ENCODE data around the gene BTG1. TPM values are rescaled to one million over a fixed set of nuclear protein-coding genes. Genes with fewer than 3 reads are reported as not detected.
A peak's percentile ranks its signal among the peaks of the same experiment; 100 is the strongest.
"Not testable (repeated sequence)": the region's sequence is repeated elsewhere in the genome, so short reads cannot be mapped to it uniquely, and the experiment has no call there.

BTG1 gene
- total RNA-seq, 4 donors from 2014 or later, result 18.3 to 42.7 (median 35.3) TPM

- intact Hi-C loops (cut with DNase I), result no loop called here
- peak overlapping the region in 3 of 4 donors; percentile 41 to 99 (median 49) for H3K27ac ChIP-seq
- H3K4me3 ChIP-seq, result peak overlapping the region in 2 of 4 donors; percentile 90 to 98
- H3K4me1 ChIP-seq, result peaks cover 13 to 100% (median 47%) of the 10 kb centered on the region in 3 donors
- no peaks in the 10 kb centered on the region for H3K9me3 ChIP-seq
- WGBS, 2 donors, result 73 to 80% methylated on average over 8 of the region's 8 CpGs
- peaks cover 0 to 3% (median 0%) of the 10 kb centered on the region in 3 donors for H3K36me3 ChIP-seq
- no peak for TF ChIP-seq POLR2A (IDR thresholded peaks at IDR 0.05)
- TF ChIP-seq CTCF (IDR thresholded peaks at IDR 0.05), result no peak
- no peak for DNase-seq
- H3K27me3 ChIP-seq, result no peaks in the 10 kb centered on the region
Observed at GRCh38 chr12:92136026-92136730, 9.5 kb downstream of the BTG1 start.

- H3K36me3 ChIP-seq; H3K27me3 ChIP-seq; intact Hi-C loops (cut with DNase I); H3K9me3 ChIP-seq; DNase-seq: not testable (repeated sequence)
- H3K27ac ChIP-seq, result peak overlapping the region in 2 of 4 donors; percentile 49 to 57
- WGBS, 2 donors, result 73 to 84% methylated on average over 7 to 8 of the region's 8 CpGs
- H3K4me1 ChIP-seq, result peaks cover 13 to 100% (median 47%) of the 10 kb centered on the region in 3 donors
- H3K4me3 ChIP-seq, result peak overlapping the region in 1 of 4 donors; percentile 24
Observed at GRCh38 chr12:92135541-92135940, 10.1 kb downstream of the BTG1 start.

DNA sequence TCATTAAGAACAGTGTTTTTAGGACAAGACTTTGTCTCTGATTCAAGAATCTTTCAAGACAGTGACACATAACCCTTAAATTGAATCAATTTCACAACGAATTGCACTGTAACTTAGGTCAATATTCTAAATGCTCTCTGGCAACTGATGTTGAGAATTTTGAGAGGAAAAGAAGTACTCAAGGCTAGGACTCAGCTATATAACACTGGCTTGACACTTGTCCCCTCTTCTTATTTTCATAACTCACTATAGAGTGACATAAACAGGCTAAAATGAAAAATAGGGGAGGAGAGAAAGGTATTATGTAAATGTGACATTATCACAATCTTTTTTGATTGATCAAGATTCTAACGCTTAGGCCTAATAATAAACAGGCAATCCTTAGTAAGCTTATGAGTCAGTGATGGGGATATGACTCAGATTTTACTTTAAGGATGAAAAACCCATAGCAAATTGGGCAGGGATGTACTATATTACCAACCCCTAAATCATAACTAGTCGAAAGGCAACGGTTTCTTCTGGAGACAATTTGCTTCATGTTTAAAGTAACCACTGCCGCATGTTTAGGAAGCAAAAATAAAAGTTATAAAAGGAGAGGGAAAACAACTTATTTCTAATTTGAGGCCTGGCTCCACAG lies 10.9 kb downstream of the BTG1 start:
- H3K4me3 ChIP-seq, result peak overlapping the region in 2 of 4 donors; percentile 1 to 24
- peaks cover 0 to 3% (median 0%) of the 10 kb centered on the region in 3 donors for H3K36me3 ChIP-seq
- no peak for DNase-seq
- no peaks in the 10 kb centered on the region for H3K9me3 ChIP-seq
- H3K27ac ChIP-seq, result peak overlapping the region in 3 of 4 donors; percentile 36 to 57 (median 45)
- intact Hi-C loops (cut with DNase I), result no loop called here
- no peaks in the 10 kb centered on the region for H3K27me3 ChIP-seq
- WGBS, 2 donors, result 15 to 21% methylated on average over 5 of the region's 5 CpGs
- peaks cover 13 to 93% (median 47%) of the 10 kb centered on the region in 3 donors for H3K4me1 ChIP-seq
- TF ChIP-seq POLR2A (IDR thresholded peaks at IDR 0.05), result no peak
- no peak for TF ChIP-seq CTCF (IDR thresholded peaks at IDR 0.05)

DNA sequence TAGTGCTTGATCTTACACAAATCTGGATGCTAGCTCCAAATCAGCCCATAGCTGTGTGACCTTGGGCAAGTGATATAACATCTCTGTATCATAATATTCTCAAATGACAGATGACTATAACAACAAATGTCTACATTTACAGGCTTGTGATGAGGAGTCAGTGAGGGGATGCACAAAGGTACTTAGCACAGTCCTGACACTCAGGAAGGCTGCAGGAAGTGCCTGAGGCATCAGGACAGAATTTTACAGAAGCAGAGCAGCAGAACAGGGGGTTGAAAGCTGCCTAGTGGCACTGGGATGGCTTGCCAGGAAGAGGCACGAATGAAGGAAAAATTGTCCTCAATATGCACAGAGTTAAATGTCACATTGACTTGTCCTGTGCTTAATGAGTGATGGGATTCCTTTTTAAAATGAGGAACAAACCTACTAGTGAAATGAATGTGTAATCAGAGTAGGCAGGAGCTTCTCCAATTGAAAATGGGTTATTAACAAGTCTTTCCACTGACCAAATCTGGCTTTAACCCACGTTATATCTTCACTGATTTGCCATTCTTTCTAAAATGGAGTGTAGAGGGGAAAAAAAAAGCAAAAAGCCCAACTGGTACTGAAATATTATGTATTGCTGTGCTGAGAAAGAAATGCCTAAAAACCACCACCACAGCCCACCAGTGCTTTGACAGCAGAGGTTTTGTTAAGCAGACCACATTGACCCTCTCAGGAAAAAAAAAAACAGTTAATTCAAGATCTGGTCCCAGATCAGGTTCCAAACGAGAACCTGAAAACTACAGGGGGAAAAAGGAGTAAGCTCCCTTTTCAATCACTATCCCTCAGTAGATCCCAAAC lies 11.6 kb downstream of the BTG1 start:
- TF ChIP-seq POLR2A (IDR thresholded peaks at IDR 0.05) (no peak), CTCF (IDR thresholded peaks at IDR 0.05) (no peak)
- DNase-seq, result no peak
- peak overlapping the region in 2 of 4 donors; percentile 1 to 24 for H3K4me3 ChIP-seq
- H3K9me3 ChIP-seq, result no peaks in the 10 kb centered on the region
- intact Hi-C loops (cut with DNase I), result no loop called here
- 39 to 43% methylated on average over 3 of the region's 3 CpGs for WGBS, 2 donors
- no peaks in the 10 kb centered on the region for H3K27me3 ChIP-seq
- H3K36me3 ChIP-seq, result peaks cover 0 to 11% (median 0%) of the 10 kb centered on the region in 3 donors
- H3K27ac ChIP-seq, result peak overlapping the region in 3 of 4 donors; percentile 36 to 57 (median 45)
- H3K4me1 ChIP-seq, result peaks cover 13 to 85% (median 47%) of the 10 kb centered on the region in 3 donors

DNA sequence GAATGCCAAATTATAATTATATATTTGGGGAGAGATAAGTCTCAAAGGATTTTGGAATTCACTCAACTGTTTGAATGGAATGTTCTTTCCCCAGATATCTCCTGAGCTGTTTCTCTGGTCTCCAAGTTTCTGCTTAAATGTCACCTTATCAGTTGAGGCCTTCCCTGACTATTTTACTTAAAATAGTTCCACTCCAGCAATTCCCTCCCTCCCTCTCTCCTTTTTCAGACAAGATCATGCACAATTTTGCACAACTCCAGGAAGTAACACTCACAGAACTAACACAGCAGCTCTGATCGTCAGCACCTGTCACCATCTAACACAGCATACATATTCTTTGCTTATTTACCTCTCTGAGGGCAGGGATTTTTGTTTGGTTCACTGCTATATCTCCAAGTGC lies 12.5 kb downstream of the BTG1 start:
- no peak for TF ChIP-seq CTCF (IDR thresholded peaks at IDR 0.05)
- no peak for TF ChIP-seq POLR2A (IDR thresholded peaks at IDR 0.05)
- Histone ChIP-seq H3K4me3 (no peak overlapping the region), H3K36me3 (peaks cover 0 to 13% (median 0%) of the 10 kb centered on the region in 3 donors), H3K9me3 (no peaks in the 10 kb centered on the region), H3K4me1 (peaks cover 13 to 77% (median 44%) of the 10 kb centered on the region in 3 donors), H3K27ac (peak overlapping the region in 1 of 4 donors; percentile 26), H3K27me3 (no peaks in the 10 kb centered on the region)
- intact Hi-C loops (cut with DNase I), result no loop called here
- 0% methylated on average over 1 of the region's 1 CpG; no CpG with 5 or more reads in 1 of the 2 donors for WGBS, 2 donors
- DNase-seq, result no peak
